HepG2 (cell line): Measurements from ENCODE around the gene COX4I2. TPM values are rescaled to one million over a fixed set of nuclear protein-coding genes. Genes with fewer than 3 reads are reported as not detected.

Experiments
- ARNT ChIP-seq: fragments of 450-650 bp; IDR thresholded peaks from 2 replicates; pipeline ENCODE4 v1.6.1; 2017
- EHMT2 ChIP-seq: fragments of 200-600 bp; sonication (generic); IDR thresholded peaks from 2 replicates; pipeline ENCODE4 v1.7.0; 2017; ENCODE audit warnings: antibody characterized with exemption, low read depth, low read length, borderline replicate concordance
- GTF2F1 ChIP-seq: fragments of 150-350 bp; IDR thresholded peaks from 2 replicates; pipeline ENCODE4 v1.6.1; 2014; ENCODE audit warnings: low read length
- KMT2A ChIP-seq: sonication (generic); formaldehyde crosslinking; IDR thresholded peaks from 2 replicates; pipeline ENCODE4 v1.4.0; 2020; ENCODE audit warnings: missing genetic modification reagents
- PAX8 ChIP-seq: sonication (generic); formaldehyde crosslinking; IDR thresholded peaks from 2 replicates; pipeline ENCODE4 v1.8.0; 2022; ENCODE audit warnings: mild to moderate bottlenecking, missing genetic modification reagents, borderline replicate concordance
- SMAD9 ChIP-seq: sonication (generic); formaldehyde crosslinking; IDR thresholded peaks from 2 replicates; pipeline ENCODE4 v1.5.1; 2020; ENCODE audit warnings: mild to moderate bottlenecking, missing genetic modification reagents
- SPEN ChIP-seq: sonication (generic); formaldehyde crosslinking; IDR thresholded peaks from 2 replicates; pipeline ENCODE4 v1.5.1; 2020; ENCODE audit warnings: low read depth, mild to moderate bottlenecking, missing genetic modification reagents
- ZFYVE20 ChIP-seq: sonication (generic); formaldehyde crosslinking; IDR thresholded peaks from 2 replicates; pipeline ENCODE4 v1.8.0; 2023; ENCODE audit warnings: low read depth, mild to moderate bottlenecking, moderate library complexity, missing genetic modification reagents, borderline replicate concordance
- ZNF281 ChIP-seq: sonication (generic); formaldehyde crosslinking; IDR thresholded peaks from 2 replicates; pipeline ENCODE4 v1.4.0; 2020; ENCODE audit warnings: missing genetic modification reagents, borderline replicate concordance
- ZNF296 ChIP-seq: sonication (generic); formaldehyde crosslinking; conservative IDR thresholded peaks from 2 replicates; pipeline ENCODE4 v1.5.0; 2020; ENCODE audit warnings: mild to moderate bottlenecking, missing genetic modification reagents
- ZNF496 ChIP-seq: sonication (generic); formaldehyde crosslinking; IDR thresholded peaks from 2 replicates; pipeline ENCODE4 v1.8.1; 2023; ENCODE audit warnings: mild to moderate bottlenecking, moderate library complexity, missing genetic modification reagents; ENCODE audit not compliant: insufficient replicate concordance
- ZNF530 ChIP-seq: sonication (generic); formaldehyde crosslinking; IDR thresholded peaks from 2 replicates; pipeline ENCODE4 v1.5.0; 2020; ENCODE audit warnings: low read depth, mild to moderate bottlenecking, missing genetic modification reagents
- ZNF672 ChIP-seq: sonication (generic); formaldehyde crosslinking; IDR thresholded peaks from 2 replicates; pipeline ENCODE4 v1.8.1; 2022; ENCODE audit warnings: missing genetic modification reagents
- ZNF704 ChIP-seq: sonication (generic); formaldehyde crosslinking; IDR thresholded peaks from 2 replicates; pipeline ENCODE4 v1.8.1; 2023; ENCODE audit warnings: mild to moderate bottlenecking, inconsistent platforms, moderate library complexity, missing genetic modification reagents, borderline replicate concordance
- ZNF782 ChIP-seq: sonication (generic); formaldehyde crosslinking; IDR thresholded peaks from 2 replicates; pipeline ENCODE4 v1.4.0; 2020; ENCODE audit warnings: missing genetic modification reagents, mild to moderate bottlenecking, borderline replicate concordance
- polyA plus RNA-seq, 8 experiments: library from polyadenylated mRNA; depleted of rRNA in 3 of 8; stranded (reverse) in 7 of 8; unstranded in 1 of 8; fragments of >200 nt; fragmentation: Illumina TruSeq in 4 of 8; extraction: Trizol in 4 of 8; gene quantifications; 2 replicates each; pipeline versions ENCODE4 v1.2.1 to v1.2.3, GENCODE V29; 2011 to 2016; ENCODE audit warnings: low read depth in 4 of 8, missing spikeins in 1 of 8, mixed read lengths in 1 of 8; ENCODE audit not compliant: insufficient read depth in 1 of 8
- total RNA-seq, 5 experiments: library from RNA; depleted of rRNA; stranded (reverse); fragments of >200 nt; fragmentation: Illumina TruSeq; extraction: Trizol; gene quantifications; 2 replicates each; pipeline ENCODE4 v1.2.3, GENCODE V29; 2016; ENCODE audit warnings: low read depth in 1 of 5
- TF ChIP-seq, protein P1 (sequence below): sonication (generic); formaldehyde crosslinking; IDR thresholded peaks from 2 replicates; pipeline ENCODE4 v1.4.0; 2020; ENCODE audit warnings: missing genetic modification reagents, borderline replicate concordance
- TF ChIP-seq, protein P2 (sequence below): sonication (generic); formaldehyde crosslinking; IDR thresholded peaks from 2 replicates; pipeline ENCODE4 v1.4.0; 2020; ENCODE audit warnings: mild to moderate bottlenecking, missing genetic modification reagents

Gene COX4I2
- total and polyA plus RNA-seq, 2 of the 13 experiments (the other 11 are each of a cell fraction or from before 2014, with no cell fraction given), result 1.1 TPM; not detected in 1

- TF ChIP-seq SMAD9, result no peak
- TF ChIP-seq, protein P1, sequence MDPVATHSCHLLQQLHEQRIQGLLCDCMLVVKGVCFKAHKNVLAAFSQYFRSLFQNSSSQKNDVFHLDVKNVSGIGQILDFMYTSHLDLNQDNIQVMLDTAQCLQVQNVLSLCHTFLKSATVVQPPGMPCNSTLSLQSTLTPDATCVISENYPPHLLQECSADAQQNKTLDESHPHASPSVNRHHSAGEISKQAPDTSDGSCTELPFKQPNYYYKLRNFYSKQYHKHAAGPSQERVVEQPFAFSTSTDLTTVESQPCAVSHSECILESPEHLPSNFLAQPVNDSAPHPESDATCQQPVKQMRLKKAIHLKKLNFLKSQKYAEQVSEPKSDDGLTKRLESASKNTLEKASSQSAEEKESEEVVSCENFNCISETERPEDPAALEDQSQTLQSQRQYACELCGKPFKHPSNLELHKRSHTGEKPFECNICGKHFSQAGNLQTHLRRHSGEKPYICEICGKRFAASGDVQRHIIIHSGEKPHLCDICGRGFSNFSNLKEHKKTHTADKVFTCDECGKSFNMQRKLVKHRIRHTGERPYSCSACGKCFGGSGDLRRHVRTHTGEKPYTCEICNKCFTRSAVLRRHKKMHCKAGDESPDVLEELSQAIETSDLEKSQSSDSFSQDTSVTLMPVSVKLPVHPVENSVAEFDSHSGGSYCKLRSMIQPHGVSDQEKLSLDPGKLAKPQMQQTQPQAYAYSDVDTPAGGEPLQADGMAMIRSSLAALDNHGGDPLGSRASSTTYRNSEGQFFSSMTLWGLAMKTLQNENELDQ (CRISPR knock-in tag), result 0 out of 2 replicates have a peak, but pooled peaks have one; percentile 5
- no peak for TF ChIP-seq ZNF704 (CRISPR knock-in tag)
- TF ChIP-seq ZNF296 (CRISPR knock-in tag), result 0 out of 2 replicates have a peak, but pooled peaks have one; percentile 7
- no peak for TF ChIP-seq ARNT
- TF ChIP-seq ZNF496 (CRISPR knock-in tag), result no peak
- TF ChIP-seq ZNF782 (CRISPR knock-in tag), result no peak
- no peak for TF ChIP-seq ZNF672 (CRISPR knock-in tag)
- no peak for TF ChIP-seq SPEN
- 0 out of 2 replicates have a peak, but pooled peaks have one; percentile 5 for TF ChIP-seq ZNF281 (CRISPR knock-in tag)
- TF ChIP-seq EHMT2, result no peak
- TF ChIP-seq, protein P2, sequence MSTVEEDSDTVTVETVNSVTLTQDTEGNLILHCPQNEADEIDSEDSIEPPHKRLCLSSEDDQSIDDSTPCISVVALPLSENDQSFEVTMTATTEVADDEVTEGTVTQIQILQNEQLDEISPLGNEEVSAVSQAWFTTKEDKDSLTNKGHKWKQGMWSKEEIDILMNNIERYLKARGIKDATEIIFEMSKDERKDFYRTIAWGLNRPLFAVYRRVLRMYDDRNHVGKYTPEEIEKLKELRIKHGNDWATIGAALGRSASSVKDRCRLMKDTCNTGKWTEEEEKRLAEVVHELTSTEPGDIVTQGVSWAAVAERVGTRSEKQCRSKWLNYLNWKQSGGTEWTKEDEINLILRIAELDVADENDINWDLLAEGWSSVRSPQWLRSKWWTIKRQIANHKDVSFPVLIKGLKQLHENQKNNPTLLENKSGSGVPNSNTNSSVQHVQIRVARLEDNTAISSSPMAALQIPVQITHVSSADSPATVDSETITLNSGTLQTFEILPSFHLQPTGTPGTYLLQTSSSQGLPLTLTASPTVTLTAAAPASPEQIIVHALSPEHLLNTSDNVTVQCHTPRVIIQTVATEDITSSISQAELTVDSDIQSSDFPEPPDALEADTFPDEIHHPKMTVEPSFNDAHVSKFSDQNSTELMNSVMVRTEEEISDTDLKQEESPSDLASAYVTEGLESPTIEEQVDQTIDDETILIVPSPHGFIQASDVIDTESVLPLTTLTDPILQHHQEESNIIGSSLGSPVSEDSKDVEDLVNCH (CRISPR knock-in tag), result no peak
- TF ChIP-seq ZNF530 (CRISPR knock-in tag), result no peak
- no peak for TF ChIP-seq ZFYVE20 (CRISPR knock-in tag)
- 0 out of 2 replicates have a peak, but pooled peaks have one; percentile 17 for TF ChIP-seq PAX8
- TF ChIP-seq GTF2F1, result no peak
- TF ChIP-seq KMT2A, result no peak
These were observed 33.1 kb upstream of the COX4I2 start (continued) for GRCh38 chr20:31604567-31605030.
